ENCODE data around the gene CCNK.

CCNK gene

DNA sequence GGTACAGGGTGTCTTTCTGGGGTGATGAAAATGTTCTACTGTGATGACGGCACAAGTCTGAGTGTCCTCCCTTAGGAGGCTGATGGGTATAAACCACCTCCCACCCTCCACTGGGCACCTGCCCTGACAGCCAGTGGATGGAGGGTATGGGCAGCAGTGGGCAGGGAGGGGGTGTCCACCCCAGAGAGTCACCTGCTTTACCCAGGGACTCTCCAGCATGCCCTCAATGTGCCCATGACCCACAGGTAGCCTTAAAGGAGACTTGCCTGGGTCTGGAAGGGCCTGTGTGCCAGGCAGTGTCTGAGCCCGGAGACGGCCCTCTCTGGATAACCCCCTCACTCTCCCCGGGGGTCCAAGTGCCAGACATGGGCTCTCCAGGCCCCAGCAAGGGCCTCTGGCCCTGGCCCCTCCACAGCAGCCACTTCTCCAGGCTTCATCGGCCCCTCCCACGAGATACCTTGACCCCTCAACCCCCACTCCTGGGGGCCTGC, 38.8 kb downstream of the CCNK start:
- no peaks in the 10 kb centered on the region for H3K36me3 ChIP-seq (ENCODE audit: low read length)
- H3K9me2 ChIP-seq (replicated peaks; ENCODE audit: insufficient read depth, low read length) = no peaks in the 10 kb centered on the region
- H3K9ac ChIP-seq (ENCODE audit: low read length) = no peak overlapping the region
- no peaks in the 10 kb centered on the region for H3K27me3 ChIP-seq (ENCODE audit: low read length)
- no peak overlapping the region for H2AFZ ChIP-seq (ENCODE audit: low read depth, low read length, severe bottlenecking)
- TF ChIP-seq, protein P1, sequence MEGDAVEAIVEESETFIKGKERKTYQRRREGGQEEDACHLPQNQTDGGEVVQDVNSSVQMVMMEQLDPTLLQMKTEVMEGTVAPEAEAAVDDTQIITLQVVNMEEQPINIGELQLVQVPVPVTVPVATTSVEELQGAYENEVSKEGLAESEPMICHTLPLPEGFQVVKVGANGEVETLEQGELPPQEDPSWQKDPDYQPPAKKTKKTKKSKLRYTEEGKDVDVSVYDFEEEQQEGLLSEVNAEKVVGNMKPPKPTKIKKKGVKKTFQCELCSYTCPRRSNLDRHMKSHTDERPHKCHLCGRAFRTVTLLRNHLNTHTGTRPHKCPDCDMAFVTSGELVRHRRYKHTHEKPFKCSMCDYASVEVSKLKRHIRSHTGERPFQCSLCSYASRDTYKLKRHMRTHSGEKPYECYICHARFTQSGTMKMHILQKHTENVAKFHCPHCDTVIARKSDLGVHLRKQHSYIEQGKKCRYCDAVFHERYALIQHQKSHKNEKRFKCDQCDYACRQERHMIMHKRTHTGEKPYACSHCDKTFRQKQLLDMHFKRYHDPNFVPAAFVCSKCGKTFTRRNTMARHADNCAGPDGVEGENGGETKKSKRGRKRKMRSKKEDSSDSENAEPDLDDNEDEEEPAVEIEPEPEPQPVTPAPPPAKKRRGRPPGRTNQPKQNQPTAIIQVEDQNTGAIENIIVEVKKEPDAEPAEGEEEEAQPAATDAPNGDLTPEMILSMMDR (IDR thresholded peaks at IDR 0.05; ENCODE audit: insufficient read depth, low read length, poor library complexity, severe bottlenecking) = no peak
- no peak for TF ChIP-seq EZH2phosphoT487 (conservative IDR thresholded peaks at IDR 0.05; ENCODE audit: low read length)
- H3K27ac ChIP-seq (ENCODE audit: low read depth, low read length) = no peak overlapping the region
- no peaks in the 10 kb centered on the region for H3K79me2 ChIP-seq (ENCODE audit: insufficient read depth, low read length)
- no peak overlapping the region for H3K4me2 ChIP-seq (ENCODE audit: low read depth, low read length, poor library complexity, severe bottlenecking)
- no peak overlapping the region for H3K4me3 ChIP-seq (ENCODE audit: insufficient read depth, low read length, poor library complexity, severe bottlenecking)
- H4K20me1 ChIP-seq (ENCODE audit: low read depth, low read length) = no peaks in the 10 kb centered on the region
- H3F3A ChIP-seq (ENCODE audit: insufficient read depth) = no peaks in the 10 kb centered on the region
- no peaks in the 10 kb centered on the region for H3K9me3 ChIP-seq (ENCODE audit: insufficient read depth, low read length)

DNA sequence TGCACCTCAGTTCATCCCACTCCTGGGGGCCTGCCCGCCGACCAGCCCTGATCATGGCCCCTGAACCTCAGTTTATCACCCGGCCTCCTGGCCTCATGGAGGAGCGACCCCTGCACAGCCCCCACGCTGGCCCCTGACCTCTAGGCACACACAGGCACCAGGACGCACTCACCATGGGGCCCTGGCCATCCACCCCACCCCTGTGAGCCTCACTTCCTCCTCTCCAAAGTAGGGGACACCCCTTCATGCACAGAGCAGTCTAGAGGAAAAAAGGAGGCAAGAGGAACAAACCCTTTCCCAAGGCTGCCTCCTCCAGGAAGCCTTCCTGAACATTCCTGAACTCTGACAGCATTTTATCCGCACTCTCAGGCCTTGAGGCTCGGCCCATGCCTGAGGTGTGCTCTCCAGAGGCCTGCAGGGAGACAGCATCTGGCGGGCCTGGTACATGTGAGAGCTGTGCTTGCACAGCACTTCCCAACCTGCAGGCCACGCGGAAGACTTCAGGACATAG, 39.4 kb downstream of the CCNK start:
- no peaks in the 10 kb centered on the region for H3K9me2 ChIP-seq (replicated peaks; ENCODE audit: insufficient read depth, low read length)
- H3K9ac ChIP-seq (ENCODE audit: low read length) = no peak overlapping the region
- no peaks in the 10 kb centered on the region for H3K79me2 ChIP-seq (ENCODE audit: insufficient read depth, low read length)
- no peak for TF ChIP-seq EZH2phosphoT487 (conservative IDR thresholded peaks at IDR 0.05; ENCODE audit: low read length)
- TF ChIP-seq, protein P1 (IDR thresholded peaks at IDR 0.05; ENCODE audit: insufficient read depth, low read length, poor library complexity, severe bottlenecking) = no peak
- no peaks in the 10 kb centered on the region for H3K27me3 ChIP-seq (ENCODE audit: low read length)
- H4K20me1 ChIP-seq (ENCODE audit: low read depth, low read length) = no peaks in the 10 kb centered on the region
- no peak overlapping the region for H3K27ac ChIP-seq (ENCODE audit: low read depth, low read length)
- no peak overlapping the region for H2AFZ ChIP-seq (ENCODE audit: low read depth, low read length, severe bottlenecking)
- H3K36me3 ChIP-seq (ENCODE audit: low read length) = no peaks in the 10 kb centered on the region
- no peak overlapping the region for H3K4me3 ChIP-seq (ENCODE audit: insufficient read depth, low read length, poor library complexity, severe bottlenecking)
- no peak overlapping the region for H3K4me2 ChIP-seq (ENCODE audit: low read depth, low read length, poor library complexity, severe bottlenecking)
- no peaks in the 10 kb centered on the region for H3F3A ChIP-seq (ENCODE audit: insufficient read depth)
- no peaks in the 10 kb centered on the region for H3K9me3 ChIP-seq (ENCODE audit: insufficient read depth, low read length)

DNA sequence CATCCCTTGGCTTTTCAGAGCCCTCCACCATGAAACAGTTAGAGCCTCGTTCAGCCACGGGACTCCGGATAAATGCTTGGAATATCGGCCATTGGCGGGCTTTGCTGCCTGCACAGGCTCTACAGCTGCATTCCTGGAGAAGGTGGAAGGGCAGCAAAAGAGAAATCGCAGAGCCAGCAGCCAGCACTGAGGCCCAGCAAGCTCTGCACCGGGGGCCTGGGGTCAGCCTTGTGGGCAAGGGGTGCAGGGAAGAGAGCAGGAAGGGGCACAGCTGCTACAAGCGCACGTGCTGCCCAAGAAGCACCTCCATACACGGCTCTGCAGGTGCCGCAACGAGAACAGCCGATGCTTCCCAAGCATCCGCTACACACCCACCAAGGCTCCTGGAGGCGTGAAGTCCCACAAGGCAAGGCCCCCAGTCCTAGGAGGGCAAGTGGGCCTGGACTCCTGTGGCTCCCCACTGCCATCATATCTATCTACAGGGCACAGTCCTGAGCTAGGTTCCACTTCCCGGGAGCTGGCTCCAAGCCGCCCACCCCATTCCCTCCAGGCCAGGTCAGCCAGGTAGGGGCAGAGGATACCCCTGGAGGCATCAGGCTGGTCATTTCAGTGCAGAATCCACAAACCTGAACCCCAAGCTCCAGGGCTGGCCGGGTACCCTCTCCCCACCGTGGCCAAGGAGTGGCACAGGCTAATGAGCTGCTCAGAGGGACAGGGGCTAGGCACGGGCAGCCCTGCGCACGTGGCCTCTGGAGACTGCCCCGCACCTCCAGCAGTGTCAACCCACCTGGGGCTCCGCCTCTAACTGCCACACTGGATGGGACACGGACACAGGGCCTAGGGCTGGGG, 40.2 kb downstream of the CCNK start:
- H3K4me3 ChIP-seq (ENCODE audit: insufficient read depth, low read length, poor library complexity, severe bottlenecking) = no peak overlapping the region
- no peaks in the 10 kb centered on the region for H3F3A ChIP-seq (ENCODE audit: insufficient read depth)
- no peaks in the 10 kb centered on the region for H3K27me3 ChIP-seq (ENCODE audit: low read length)
- no peaks in the 10 kb centered on the region for H3K36me3 ChIP-seq (ENCODE audit: low read length)
- H2AFZ ChIP-seq (ENCODE audit: low read depth, low read length, severe bottlenecking) = no peak overlapping the region
- no peaks in the 10 kb centered on the region for H3K9me2 ChIP-seq (replicated peaks; ENCODE audit: insufficient read depth, low read length)
- no peak overlapping the region for H3K9ac ChIP-seq (ENCODE audit: low read length)
- no peaks in the 10 kb centered on the region for H3K9me3 ChIP-seq (ENCODE audit: insufficient read depth, low read length)
- no peak overlapping the region for H3K4me2 ChIP-seq (ENCODE audit: low read depth, low read length, poor library complexity, severe bottlenecking)
- no peaks in the 10 kb centered on the region for H4K20me1 ChIP-seq (ENCODE audit: low read depth, low read length)
- H3K79me2 ChIP-seq (ENCODE audit: insufficient read depth, low read length) = no peaks in the 10 kb centered on the region
- no peak for TF ChIP-seq EZH2phosphoT487 (conservative IDR thresholded peaks at IDR 0.05; ENCODE audit: low read length)
- TF ChIP-seq, protein P1 (IDR thresholded peaks at IDR 0.05; ENCODE audit: insufficient read depth, low read length, poor library complexity, severe bottlenecking) = no peak
- no peak overlapping the region for H3K27ac ChIP-seq (ENCODE audit: low read depth, low read length)

Data from SU-DHL-6 (cell line).